HepG2 (cell line): ENCODE data around the gene RPLP1.

Source experiments
- CTCF ChIP-seq: sonication (generic); formaldehyde crosslinking; IDR thresholded peaks from 2 replicates; pipeline ENCODE4 v1.5.0; 2020; ENCODE audit warnings: mild to moderate bottlenecking, missing genetic modification reagents, moderate library complexity
- ELF3 ChIP-seq: IDR thresholded peaks from 2 replicates; pipeline ENCODE4 v1.6.1; 2016; ENCODE audit warnings: missing genetic modification reagents, missing compliant biosample characterization
- MXI1 ChIP-seq: IDR thresholded peaks from 3 replicates; pipeline ENCODE4 v1.6.1; 2012; ENCODE audit warnings: low read depth, low read length, inconsistent platforms, borderline replicate concordance
- YY1 ChIP-seq: IDR thresholded peaks from 2 replicates; pipeline ENCODE4 v1.6.1; 2011; ENCODE audit warnings: low read length, low read depth, moderate library complexity, mild to moderate bottlenecking; ENCODE audit not compliant: insufficient read depth, insufficient replicate concordance
- ZBTB1 ChIP-seq: sonication (generic); formaldehyde crosslinking; IDR thresholded peaks from 2 replicates; pipeline ENCODE4 v1.4.0; 2020; ENCODE audit warnings: missing genetic modification reagents, borderline replicate concordance
- ZHX2 ChIP-seq, 2 experiments: sonication (generic) in 1 of 2; formaldehyde crosslinking in 1 of 2; IDR thresholded peaks; 2 replicates each; pipeline versions ENCODE4 v1.6.1 to v1.9.0; 2014 to 2022; ENCODE audit warnings: antibody characterized with exemption in 1 of 2, borderline replicate concordance in 1 of 2, inconsistent platforms in 1 of 2, low read depth in 1 of 2, missing genetic modification reagents in 1 of 2
- ZSCAN20 ChIP-seq: sonication (generic); formaldehyde crosslinking; IDR thresholded peaks from 2 replicates; pipeline ENCODE4 v1.4.0; 2020; ENCODE audit warnings: missing genetic modification reagents, mild to moderate bottlenecking, borderline replicate concordance

- TF ChIP-seq YY1 (no peak), ZSCAN20 (no peak), CTCF (CRISPR knock-in tag) (no peak), ZHX2 (IDR thresholded peaks at IDR 0.05; ENCODE audit: low read depth) (no peak), ZHX2 (CRISPR knock-in tag; IDR thresholded peaks at IDR 0.05; ENCODE audit: borderline replicate concordance) (no peak), ZBTB1 (CRISPR knock-in tag) (no peak), MXI1 (no peak), ELF3 (CRISPR knock-in tag) (no peak)
Observed at GRCh38 chr15:69501456-69501855, 48.8 kb downstream of the RPLP1 start.
